A673 (cell line): ENCODE data around the gene GRIK4.

Experiments used
- CTCF ChIP-seq: fragments of 300-800, 200-600 bp; sonication (generic); conservative IDR thresholded peaks from 2 replicates; pipeline ENCODE4 v1.5.1; 2017; ENCODE audit warnings: low read depth, mild to moderate bottlenecking, antibody characterized with exemption, low read length, moderate library complexity, mixed read lengths
- EZH2 ChIP-seq: fragments of 200-600 bp; sonication (generic); IDR thresholded peaks from 2 replicates; pipeline ENCODE4 v1.6.1; 2017; ENCODE audit warnings: borderline replicate concordance, low read depth, mild to moderate bottlenecking, mixed read lengths, antibody characterized with exemption, low read length; ENCODE audit not compliant: poor library complexity, severe bottlenecking

GRCh38 chr11:120523196-120523595, 11.6 kb downstream of the GRIK4 start:
- TF ChIP-seq CTCF: no peak
- no peak for TF ChIP-seq EZH2
